ENCODE data around the gene CAMK1D. TPM values are rescaled to one million over a fixed set of nuclear protein-coding genes. Genes with fewer than 3 reads are reported as not detected.

Gene CAMK1D
- total RNA-seq, 1 donor from 2014 or later, result 1.8 TPM

GRCh38 chr10:12487366-12487765, 138.0 kb downstream of the CAMK1D start:
- Histone ChIP-seq H3K36me3 (ENCODE audit: control insufficient read depth, insufficient read depth, low read length) (no peaks in the 10 kb centered on the region), H3K4me3 (ENCODE audit: low read depth, low read length) (no peak overlapping the region), H3K27me3 (ENCODE audit: control insufficient read depth, insufficient read depth, low read length) (no peaks in the 10 kb centered on the region)
- FAIRE-seq (no peak), DNase-seq (ENCODE audit: low read depth) (no peak)
- TF ChIP-seq CTCF (IDR thresholded peaks at IDR 0.05; ENCODE audit: insufficient read depth, low read length, severe bottlenecking), result no peak

DNA sequence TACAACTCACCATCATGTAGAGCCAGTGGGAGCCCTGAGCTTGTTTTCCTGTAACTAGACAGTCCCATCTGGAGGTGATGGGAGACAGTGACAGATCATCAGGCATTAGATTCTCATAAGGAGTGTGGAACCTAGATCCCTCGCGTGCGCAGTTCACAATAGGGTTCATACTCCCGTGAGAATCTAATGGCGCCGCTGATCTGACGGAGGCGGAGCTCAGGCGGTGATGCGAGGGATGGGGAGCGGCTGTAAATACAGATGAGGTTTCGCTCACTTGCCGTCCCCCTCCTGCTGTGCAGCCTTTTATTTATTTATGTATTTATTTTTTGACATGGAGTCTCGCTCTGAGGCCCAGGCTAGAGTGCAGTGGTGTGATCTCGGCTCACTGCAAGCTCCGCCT, 139.3 kb downstream of the CAMK1D start:
- H3K27me3 ChIP-seq (ENCODE audit: control insufficient read depth, insufficient read depth, low read length), result no peaks in the 10 kb centered on the region
- H3K4me3 ChIP-seq (ENCODE audit: low read depth, low read length), result no peak overlapping the region
- no peak for TF ChIP-seq CTCF (IDR thresholded peaks at IDR 0.05; ENCODE audit: insufficient read depth, low read length, severe bottlenecking)
- FAIRE-seq (no peak), DNase-seq (ENCODE audit: low read depth) (no peak)
- H3K36me3 ChIP-seq (ENCODE audit: control insufficient read depth, insufficient read depth, low read length), result no peaks in the 10 kb centered on the region

GRCh38 chr10:12489357-12489756, 140.0 kb downstream of the CAMK1D start:
- Histone ChIP-seq H3K27me3 (ENCODE audit: control insufficient read depth, insufficient read depth, low read length) (no peaks in the 10 kb centered on the region), H3K36me3 (ENCODE audit: control insufficient read depth, insufficient read depth, low read length) (no peaks in the 10 kb centered on the region), H3K4me3 (ENCODE audit: low read depth, low read length) (no peak overlapping the region)
- DNase-seq (ENCODE audit: low read depth), result no peak
- TF ChIP-seq CTCF (IDR thresholded peaks at IDR 0.05; ENCODE audit: insufficient read depth, low read length, severe bottlenecking), result no peak
- FAIRE-seq, result peak; percentile 43

GRCh38 chr10:12489806-12490205, 140.5 kb downstream of the CAMK1D start:
- DNase-seq (ENCODE audit: low read depth) (no peak), FAIRE-seq (no peak)
- H3K27me3 ChIP-seq (ENCODE audit: control insufficient read depth, insufficient read depth, low read length), result no peaks in the 10 kb centered on the region
- H3K36me3 ChIP-seq (ENCODE audit: control insufficient read depth, insufficient read depth, low read length), result no peaks in the 10 kb centered on the region
- H3K4me3 ChIP-seq (ENCODE audit: low read depth, low read length), result no peak overlapping the region
- no peak for TF ChIP-seq CTCF (IDR thresholded peaks at IDR 0.05; ENCODE audit: insufficient read depth, low read length, severe bottlenecking)

DNA sequence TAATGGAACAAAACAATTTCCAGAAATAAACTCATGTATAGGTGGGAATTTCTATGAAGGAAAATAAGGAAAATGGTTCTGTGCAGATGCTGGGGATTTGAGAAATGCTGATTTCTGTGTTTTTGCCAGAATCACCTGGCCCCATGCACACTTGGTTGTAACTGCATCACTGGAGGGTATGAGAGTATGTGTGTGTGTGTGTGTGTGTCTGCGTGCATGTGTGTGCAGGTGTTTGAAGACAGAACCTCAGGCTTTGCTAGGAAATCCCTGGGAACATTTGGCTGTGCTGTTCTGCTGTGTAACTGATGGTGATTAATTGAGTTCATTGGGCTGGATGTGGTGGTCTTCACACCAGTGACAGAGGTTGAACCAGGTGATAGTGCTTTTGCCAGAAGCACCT, 141.6 kb downstream of the CAMK1D start:
- no peak overlapping the region for H3K4me3 ChIP-seq (ENCODE audit: low read depth, low read length)
- FAIRE-seq, result no peak
- no peaks in the 10 kb centered on the region for H3K27me3 ChIP-seq (ENCODE audit: control insufficient read depth, insufficient read depth, low read length)
- H3K36me3 ChIP-seq (ENCODE audit: control insufficient read depth, insufficient read depth, low read length), result no peaks in the 10 kb centered on the region
- TF ChIP-seq CTCF (IDR thresholded peaks at IDR 0.05; ENCODE audit: insufficient read depth, low read length, severe bottlenecking), result no peak
- DNase-seq (ENCODE audit: low read depth), result no peak

DNA sequence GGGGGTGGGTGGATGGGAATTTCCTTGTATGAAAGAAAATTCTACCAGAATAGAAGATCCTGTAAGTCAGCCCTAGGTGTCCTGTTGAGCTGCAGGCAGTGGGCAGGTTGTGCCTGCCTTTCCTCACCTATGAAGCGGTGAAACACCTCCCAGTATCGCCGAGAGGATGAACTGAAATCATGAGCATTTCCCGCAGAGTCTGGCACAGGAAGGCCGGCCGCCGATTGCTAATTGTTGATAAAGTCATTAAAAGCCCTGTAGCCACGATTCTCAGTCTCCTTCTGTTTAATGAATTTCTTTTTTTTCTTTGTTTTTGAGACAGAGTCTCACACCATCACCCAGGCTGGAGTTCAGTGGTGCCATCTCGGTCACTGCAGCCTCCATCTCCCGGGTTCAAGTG, 142.1 kb downstream of the CAMK1D start:
- TF ChIP-seq CTCF (IDR thresholded peaks at IDR 0.05; ENCODE audit: insufficient read depth, low read length, severe bottlenecking), result no peak
- H3K36me3 ChIP-seq (ENCODE audit: control insufficient read depth, insufficient read depth, low read length), result no peaks in the 10 kb centered on the region
- FAIRE-seq, result no peak
- DNase-seq (ENCODE audit: low read depth), result no peak
- no peak overlapping the region for H3K4me3 ChIP-seq (ENCODE audit: low read depth, low read length)
- H3K27me3 ChIP-seq (ENCODE audit: control insufficient read depth, insufficient read depth, low read length), result no peaks in the 10 kb centered on the region

Data from bronchial epithelial cell (primary cell).